Stimulated activated effector memory CD8-positive, alpha-beta T cell treated with anti-CD3 and anti-CD28 coated beads, Interleukin-12 subunit alpha, Interleukin-12 subunit beta, amount 100 ng/mL, for 72 hours (primary cell): ENCODE data around the gene CAPZA2.
"Not testable (repeated sequence)": the region's sequence is repeated elsewhere in the genome, so short reads cannot be mapped to it uniquely, and the experiment has no call there.

Experiments
- ATAC-seq: fragments of 150-1000 bp; cut with Tn5 transposase; 2 replicates; pipeline ENCODE4 v1.10.0; 2021
- DNase-seq, 2 donors: peaks; one replicate each; pipeline ENCODE4 v3.0.0; 2021 to 2022; ENCODE audit warnings: low spot score in 2 of 2
- H3K27ac Mint-ChIP-seq: one replicate; pipeline ENCODE4 v1.8.0; 2022; ENCODE audit warnings: mild to moderate bottlenecking, mixed read lengths
- H3K36me3 Mint-ChIP-seq: one replicate; pipeline ENCODE4 v1.8.0; 2022; ENCODE audit warnings: mild to moderate bottlenecking, mixed read lengths
- H3K4me1 Mint-ChIP-seq: one replicate; pipeline ENCODE4 v1.8.0; 2022; ENCODE audit warnings: mixed read lengths
- H3K4me3 Mint-ChIP-seq: one replicate; pipeline ENCODE4 v1.8.0; 2022; ENCODE audit warnings: mild to moderate bottlenecking, mixed read lengths
- H3K9me3 Mint-ChIP-seq: one replicate; pipeline ENCODE4 v1.8.0; 2022; ENCODE audit warnings: mixed read lengths

CAPZA2 gene

GRCh38 chr7:116952635-116953371, 90.4 kb downstream of the CAPZA2 start:
- Mint-ChIP-seq H3K27ac (peak overlapping the region; percentile 81), H3K36me3 (no peaks in the 10 kb centered on the region), H3K4me3 (peak overlapping the region; percentile 76), H3K4me1 (peaks cover 20% of the 10 kb centered on the region), H3K9me3 (no peaks in the 10 kb centered on the region)
- ATAC-seq: peak; percentile 1
- DNase-seq: no peak

- H3K4me1 Mint-ChIP-seq: peaks cover 20% of the 10 kb centered on the region
- peak; percentile 83 for ATAC-seq
- H3K4me3 Mint-ChIP-seq: peak within 1 kb of the TSS; percentile 76
- H3K36me3 Mint-ChIP-seq: no peaks in the 10 kb centered on the region
- DNase-seq: peak; percentile 46 to 84
- H3K9me3 Mint-ChIP-seq: no peaks in the 10 kb centered on the region
- H3K27ac Mint-ChIP-seq: peak within 1 kb of the TSS; percentile 83
Measured at GRCh38 chr7:116953372-116953905, 91.1 kb downstream of the CAPZA2 start, which contains the start of gene ST7. ST7 (plus strand) TSS chr7:116953501; CDS start chr7:116953541, 40 bp downstream.

GRCh38 chr7:116953906-116954838, 91.8 kb downstream of the CAPZA2 start:
- peaks cover 20% of the 10 kb centered on the region for H3K4me1 Mint-ChIP-seq
- H3K27ac Mint-ChIP-seq: peak overlapping the region; percentile 83
- no peaks in the 10 kb centered on the region for H3K36me3 Mint-ChIP-seq
- peak overlapping the region; percentile 76 for H3K4me3 Mint-ChIP-seq
- peak; percentile 29 to 78 for DNase-seq
- peak; percentile 2 for ATAC-seq
- H3K9me3 Mint-ChIP-seq: no peaks in the 10 kb centered on the region

- Mint-ChIP-seq H3K4me3 (peak overlapping the region; percentile 76), H3K9me3 (no peaks in the 10 kb centered on the region), H3K27ac (peak overlapping the region; percentile 83), H3K36me3 (no peaks in the 10 kb centered on the region), H3K4me1 (peaks cover 25% of the 10 kb centered on the region)
- ATAC-seq: no peak
- DNase-seq: no peak
Measured at GRCh38 chr7:116955340-116955739, 93.0 kb downstream of the CAPZA2 start.

- Mint-ChIP-seq H3K4me3 (peak overlapping the region; percentile 76), H3K36me3 (no peaks in the 10 kb centered on the region), H3K27ac (peak overlapping the region; percentile 83), H3K4me1 (peaks cover 31% of the 10 kb centered on the region), H3K9me3 (no peaks in the 10 kb centered on the region)
- DNase-seq: peak in 1 of 2 donors; percentile 58
- ATAC-seq: peak; percentile 90
Measured at GRCh38 chr7:116955801-116956476, 93.6 kb downstream of the CAPZA2 start.

- H3K27ac Mint-ChIP-seq: peak overlapping the region; percentile 83
- peak overlapping the region; percentile 76 for H3K4me3 Mint-ChIP-seq
- H3K36me3 Mint-ChIP-seq: no peaks in the 10 kb centered on the region
- peaks cover 36% of the 10 kb centered on the region for H3K4me1 Mint-ChIP-seq
- DNase-seq (no peak), ATAC-seq (no peak)
- H3K9me3 Mint-ChIP-seq: no peaks in the 10 kb centered on the region
Measured at GRCh38 chr7:116956477-116956804, 94.1 kb downstream of the CAPZA2 start.

GRCh38 chr7:116957874-116958273, 95.5 kb downstream of the CAPZA2 start:
- peaks cover 49% of the 10 kb centered on the region for H3K4me1 Mint-ChIP-seq
- no peak overlapping the region for H3K27ac Mint-ChIP-seq
- no peak for ATAC-seq
- no peak for DNase-seq
- no peaks in the 10 kb centered on the region for H3K36me3 Mint-ChIP-seq
- H3K4me3 Mint-ChIP-seq: no peak overlapping the region
- no peaks in the 10 kb centered on the region for H3K9me3 Mint-ChIP-seq

- not testable (repeated sequence) for H3K9me3 Mint-ChIP-seq, H3K36me3 Mint-ChIP-seq, DNase-seq, ATAC-seq, H3K27ac Mint-ChIP-seq
- H3K4me1 Mint-ChIP-seq: peaks cover 32% of the 10 kb centered on the region
- peak overlapping the region; percentile 16 for H3K4me3 Mint-ChIP-seq
Measured at GRCh38 chr7:116961966-116962673, 99.7 kb downstream of the CAPZA2 start.

- Mint-ChIP-seq H3K4me3 (no peak overlapping the region), H3K27ac (no peak overlapping the region), H3K4me1 (peaks cover 35% of the 10 kb centered on the region), H3K36me3 (no peaks in the 10 kb centered on the region), H3K9me3 (no peaks in the 10 kb centered on the region)
- ATAC-seq (no peak), DNase-seq (no peak)
Measured at GRCh38 chr7:116963234-116963633, 100.8 kb downstream of the CAPZA2 start.

- peaks cover 30% of the 10 kb centered on the region for H3K4me1 Mint-ChIP-seq
- no peak overlapping the region for H3K4me3 Mint-ChIP-seq
- ATAC-seq (no peak), DNase-seq (no peak)
- no peaks in the 10 kb centered on the region for H3K9me3 Mint-ChIP-seq
- no peak overlapping the region for H3K27ac Mint-ChIP-seq
- H3K36me3 Mint-ChIP-seq: no peaks in the 10 kb centered on the region
Measured at GRCh38 chr7:116966601-116967000, 104.2 kb downstream of the CAPZA2 start.

- DNase-seq (no peak), ATAC-seq (no peak)
- no peak overlapping the region for H3K4me3 Mint-ChIP-seq
- peaks cover 28% of the 10 kb centered on the region for H3K4me1 Mint-ChIP-seq
- H3K9me3 Mint-ChIP-seq: no peaks in the 10 kb centered on the region
- no peaks in the 10 kb centered on the region for H3K36me3 Mint-ChIP-seq
- no peak overlapping the region for H3K27ac Mint-ChIP-seq
Measured at GRCh38 chr7:116967254-116967922, 105.0 kb downstream of the CAPZA2 start.

- Mint-ChIP-seq H3K27ac (no peak overlapping the region), H3K9me3 (no peaks in the 10 kb centered on the region)
Measured at GRCh38 chr7:116967983-116968382, 105.6 kb downstream of the CAPZA2 start.

GRCh38 chr7:116968631-116969030, 106.2 kb downstream of the CAPZA2 start:
- Mint-ChIP-seq H3K4me1 (peaks cover 22% of the 10 kb centered on the region), H3K9me3 (no peaks in the 10 kb centered on the region), H3K4me3 (no peak overlapping the region), H3K36me3 (no peaks in the 10 kb centered on the region), H3K27ac (no peak overlapping the region)
- ATAC-seq (no peak), DNase-seq (no peak)

More at GRCh38 chr7:116967983-116968382, 105.6 kb downstream of the CAPZA2 start:
- no peak overlapping the region for H3K4me3 Mint-ChIP-seq
- H3K4me1 Mint-ChIP-seq: peaks cover 25% of the 10 kb centered on the region
- no peaks in the 10 kb centered on the region for H3K36me3 Mint-ChIP-seq
- ATAC-seq: no peak
- DNase-seq: no peak

GRCh38 chr7:116969371-116969902, 107.0 kb downstream of the CAPZA2 start:
- no peak for ATAC-seq
- peaks cover 22% of the 10 kb centered on the region for H3K4me1 Mint-ChIP-seq
- H3K36me3 Mint-ChIP-seq: no peaks in the 10 kb centered on the region
- H3K27ac Mint-ChIP-seq: no peak overlapping the region
- DNase-seq: no peak
- no peaks in the 10 kb centered on the region for H3K9me3 Mint-ChIP-seq
- no peak overlapping the region for H3K4me3 Mint-ChIP-seq
